GM21737 (cell line): ENCODE results near the gene DLL4.
"Not testable (repeated sequence)": the region's sequence is repeated elsewhere in the genome, so short reads cannot be mapped to it uniquely, and the experiment has no call there.

ENCODE experiments used
- ATAC-seq: cut with Tn5 transposase; IDR thresholded peaks from one replicate; pipeline ENCODE4 v1.9.1; 2021; ENCODE audit warnings: mild to moderate bottlenecking, moderate library complexity; ENCODE audit not compliant: unreplicated experiment

Gene DLL4

GRCh38 chr15:40957581-40958051 is 28.5 kb downstream of the DLL4 start:
- no peak for ATAC-seq

DNA sequence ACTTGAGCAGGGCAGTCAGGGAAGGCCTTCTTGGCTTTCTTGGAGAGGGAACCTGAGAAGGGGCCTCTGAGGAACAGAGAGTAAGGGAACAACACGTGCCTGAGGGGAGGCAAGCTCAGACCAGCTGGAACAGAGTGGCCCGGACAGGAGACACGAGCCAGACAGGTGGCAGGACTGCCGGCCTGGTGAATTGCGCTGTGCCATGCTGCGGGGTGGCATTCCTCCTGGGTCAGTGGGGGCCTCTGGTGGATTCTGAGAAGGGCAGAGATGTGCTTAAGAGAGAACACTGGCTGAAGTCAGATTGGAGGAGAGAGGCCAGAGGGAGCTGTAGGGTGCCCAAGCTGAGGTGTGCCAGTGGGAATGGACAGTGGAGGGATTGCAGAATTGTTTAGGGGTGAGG is 29.0 kb downstream of the DLL4 start:
- no peak for ATAC-seq

DNA sequence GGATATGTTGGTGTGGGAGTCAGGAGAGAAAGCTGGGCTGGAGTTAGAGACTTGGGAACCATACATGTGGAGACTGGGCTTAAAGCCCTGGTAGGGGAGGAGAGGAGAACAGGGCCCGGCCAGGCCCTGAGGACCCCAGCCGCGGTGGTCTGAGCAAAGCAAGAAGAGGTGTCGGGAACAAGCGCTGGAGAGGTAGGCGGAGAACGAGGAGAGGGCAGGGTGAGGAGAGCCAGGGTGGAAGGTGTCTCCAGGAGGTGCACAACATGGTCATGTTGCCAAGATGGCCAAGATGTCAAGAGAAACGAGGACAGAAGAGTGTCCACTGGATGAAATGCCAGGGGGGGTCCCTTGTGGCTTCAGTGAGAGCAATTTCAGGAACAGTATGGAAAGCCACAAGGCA is 29.6 kb downstream of the DLL4 start:
- no peak for ATAC-seq

- no peak for ATAC-seq
These were observed 30.4 kb downstream of the DLL4 start for GRCh38 chr15:40959331-40960141.

GRCh38 chr15:40960151-40960885 is 31.2 kb downstream of the DLL4 start:
- ATAC-seq, result no peak

DNA sequence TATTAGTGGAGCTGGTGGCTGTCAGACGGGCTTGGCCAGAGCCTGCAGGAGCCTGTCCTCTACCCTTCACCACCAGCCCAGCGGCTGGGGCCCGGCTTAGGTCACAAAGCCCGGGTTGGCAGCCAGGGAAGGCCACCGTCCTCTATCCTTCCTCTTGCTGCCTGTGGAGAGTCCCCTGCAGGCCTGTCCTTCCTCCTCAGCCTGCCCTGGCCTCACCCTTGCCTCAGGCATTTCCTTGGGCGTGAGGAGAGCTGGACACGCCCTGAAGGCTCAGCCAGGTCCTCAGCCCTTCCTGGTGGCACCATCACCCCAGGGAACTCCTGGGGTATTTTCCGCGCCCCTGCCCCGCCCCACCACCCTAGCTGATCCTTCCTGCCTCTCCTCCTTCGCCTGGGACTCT is 31.8 kb downstream of the DLL4 start:
- no peak for ATAC-seq

DNA sequence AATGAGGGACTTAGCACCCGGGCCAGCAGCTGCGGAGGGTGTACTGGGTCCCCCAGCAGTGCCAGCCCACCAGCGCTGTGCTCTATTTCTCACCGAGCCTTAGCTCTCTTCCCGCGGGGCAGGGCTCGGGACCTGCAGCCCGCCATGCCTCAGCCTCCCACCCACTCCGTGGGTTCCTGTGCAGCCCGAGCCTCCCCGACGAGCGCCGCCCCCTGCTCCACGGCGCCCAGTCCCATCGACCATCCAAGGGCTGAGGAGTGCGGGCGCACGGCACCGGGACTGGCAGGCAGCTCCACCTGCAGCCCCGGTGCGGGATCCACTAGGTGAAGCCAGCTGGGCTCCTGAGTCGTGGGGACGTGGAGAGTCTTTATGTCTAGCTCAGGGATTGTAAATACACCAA is 32.6 kb downstream of the DLL4 start:
- ATAC-seq, result not testable (repeated sequence)

DNA sequence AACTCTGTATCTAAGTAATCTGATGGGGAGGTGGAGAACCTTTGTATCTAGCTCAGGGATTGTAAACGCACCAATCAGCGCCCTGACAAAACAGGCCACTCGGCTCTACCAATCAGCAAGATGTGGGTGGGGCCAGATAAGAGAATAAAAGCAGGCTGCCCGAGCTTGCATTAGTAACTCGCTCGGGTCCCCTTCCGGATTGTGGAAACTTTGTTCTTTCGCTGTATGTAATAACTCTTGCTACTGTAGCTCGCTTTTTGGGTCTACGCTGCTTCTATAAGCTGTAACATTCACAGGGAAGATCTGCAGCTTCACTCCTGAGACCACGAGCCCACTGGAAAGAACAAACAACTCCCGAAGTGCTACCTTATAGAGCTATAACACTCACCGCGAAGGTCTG is 33.2 kb downstream of the DLL4 start:
- not testable (repeated sequence) for ATAC-seq

- ATAC-seq, result no peak
These were observed 34.1 kb downstream of the DLL4 start for GRCh38 chr15:40963201-40963600.

DNA sequence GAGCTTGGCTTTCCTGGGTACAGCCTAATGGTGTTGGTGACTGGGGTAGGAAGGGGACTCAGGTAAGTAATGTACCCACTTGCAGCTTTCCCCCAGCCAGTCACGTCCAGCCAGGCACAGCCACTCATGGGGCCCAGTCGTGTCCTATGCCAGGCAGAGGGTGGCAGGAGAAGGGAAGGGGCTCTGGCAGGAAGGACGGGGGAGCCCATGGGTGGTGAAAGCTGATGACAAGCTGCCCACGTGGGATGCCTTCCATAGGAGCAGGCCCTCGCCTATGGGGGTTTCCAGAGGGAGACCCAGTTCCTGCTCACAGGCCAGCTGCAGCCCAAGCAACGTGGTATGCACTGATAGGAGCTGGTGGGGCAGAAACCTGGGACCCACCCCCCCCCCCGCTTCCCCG is 34.9 kb downstream of the DLL4 start:
- ATAC-seq, result no peak

DNA sequence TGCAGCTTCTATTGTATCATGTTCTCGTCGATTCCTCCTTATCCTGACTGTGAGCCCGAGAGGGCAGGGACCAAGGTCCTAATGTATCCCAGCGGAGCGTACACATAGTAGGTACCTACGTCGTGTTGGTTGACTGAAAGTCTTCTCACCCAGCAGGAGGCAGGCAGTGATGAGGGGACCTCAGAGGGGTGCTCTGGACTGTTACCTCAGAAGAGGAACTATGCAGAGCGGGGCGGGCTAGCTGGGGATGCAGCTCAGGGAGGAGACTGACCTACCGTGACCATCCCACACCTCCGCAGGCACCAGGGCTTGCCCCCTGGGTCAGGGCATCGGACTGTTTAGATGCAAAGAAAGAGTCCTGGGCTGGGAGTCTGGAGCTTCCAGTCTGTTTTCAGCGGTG is 35.5 kb downstream of the DLL4 start:
- no peak for ATAC-seq

DNA sequence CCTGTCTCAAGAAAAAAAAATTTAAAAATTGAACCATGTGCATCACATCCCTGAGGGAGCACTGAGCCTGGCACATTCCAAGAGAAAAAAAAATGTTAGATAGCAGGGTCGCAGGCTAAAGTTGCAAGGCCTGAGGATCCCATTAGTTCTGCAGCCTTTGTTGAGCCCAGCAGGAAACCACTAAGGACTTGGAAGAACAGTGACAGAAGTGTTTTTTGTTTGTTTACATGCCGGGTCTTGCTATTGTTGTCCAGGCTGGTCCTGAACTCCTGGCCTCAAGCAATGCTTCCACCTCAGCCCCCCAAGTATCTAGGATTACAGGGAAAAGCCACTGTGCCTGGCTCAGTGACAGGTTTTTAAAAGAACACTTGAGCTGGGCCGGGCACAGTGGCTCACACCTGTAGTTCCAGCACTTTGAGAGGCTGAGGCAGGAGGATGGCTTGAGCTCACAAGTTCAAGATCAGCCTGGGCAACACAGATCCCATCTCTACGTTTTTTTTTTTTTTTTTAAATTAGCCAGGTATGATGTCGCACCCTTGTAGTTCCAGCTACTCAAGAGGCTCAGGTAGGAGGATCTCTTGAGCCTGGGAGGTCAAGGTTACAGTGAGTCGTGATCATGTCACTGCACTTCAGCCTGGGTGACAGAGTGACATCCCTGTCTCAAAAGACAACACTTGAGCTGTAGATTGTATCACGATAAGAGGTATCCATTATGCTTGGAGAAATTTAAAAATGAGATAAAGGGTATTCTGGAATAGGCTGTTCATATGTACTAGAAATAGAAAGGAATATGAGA is 39.3 kb downstream of the DLL4 start:
- ATAC-seq, result no peak

DNA sequence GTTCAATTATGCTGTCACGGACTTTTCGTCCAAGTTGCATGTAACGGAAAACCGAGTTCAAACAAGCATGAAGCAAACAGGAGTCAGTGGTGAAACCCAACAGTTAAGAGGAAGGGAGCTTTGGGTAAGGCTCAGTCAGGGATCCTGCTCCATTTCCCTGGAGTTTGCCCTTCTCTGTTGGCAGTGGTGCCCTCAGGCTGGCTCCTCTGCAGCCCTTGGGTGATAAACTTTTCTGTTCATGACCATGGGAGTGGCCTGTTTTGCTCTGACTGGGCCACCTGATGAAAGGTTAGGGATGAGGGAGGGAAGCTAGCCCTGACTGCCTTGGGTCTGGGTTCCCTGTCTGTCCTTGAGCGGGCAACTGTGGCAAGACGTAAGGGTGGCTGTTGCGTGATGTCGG is 40.2 kb downstream of the DLL4 start:
- no peak for ATAC-seq

DNA sequence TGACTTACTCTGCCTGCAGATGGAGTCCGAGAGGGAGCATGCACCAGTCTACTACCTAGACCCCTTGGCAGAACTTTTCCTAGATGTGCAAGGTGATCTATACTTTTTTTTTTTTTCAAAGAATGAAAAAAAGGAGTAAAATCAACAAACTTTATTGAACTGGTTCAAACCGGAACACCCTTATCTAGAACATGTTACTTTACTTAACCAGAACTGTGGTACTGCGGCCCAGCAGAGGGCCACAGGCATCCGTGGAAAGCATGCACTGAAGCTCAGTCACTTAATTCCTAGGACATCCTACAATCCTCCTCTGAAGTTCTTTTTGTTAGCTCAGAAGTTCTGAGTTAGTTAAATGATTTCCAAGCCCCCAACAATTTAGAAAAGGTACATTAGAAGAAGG is 45.7 kb downstream of the DLL4 start:
- ATAC-seq, result no peak

- ATAC-seq, result no peak
These were observed 47.7 kb downstream of the DLL4 start for GRCh38 chr15:40976819-40977218.

DNA sequence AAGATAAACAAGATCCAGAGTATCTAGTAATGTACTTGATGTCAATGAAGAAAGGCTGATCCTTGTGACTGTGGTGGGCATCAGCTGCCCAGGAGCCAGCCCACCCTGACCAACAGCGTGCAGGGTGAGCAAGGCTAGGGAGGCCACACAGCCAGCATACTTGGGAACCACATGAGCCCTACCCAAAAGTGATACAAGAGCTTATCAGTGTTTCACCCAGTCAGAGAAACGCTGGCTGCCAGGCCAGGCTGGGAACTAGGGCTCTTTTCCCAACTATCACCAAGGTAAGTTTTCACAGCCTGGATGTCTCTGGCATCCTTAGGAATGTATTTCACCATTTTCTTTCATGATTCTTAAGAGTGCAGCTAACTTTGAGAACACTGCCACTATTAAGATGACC is 49.0 kb downstream of the DLL4 start:
- ATAC-seq, result no peak

GRCh38 chr15:40978562-40978961 is 49.4 kb downstream of the DLL4 start:
- no peak for ATAC-seq

- ATAC-seq, result no peak
These were observed 52.0 kb downstream of the DLL4 start for GRCh38 chr15:40981186-40981585.

DNA sequence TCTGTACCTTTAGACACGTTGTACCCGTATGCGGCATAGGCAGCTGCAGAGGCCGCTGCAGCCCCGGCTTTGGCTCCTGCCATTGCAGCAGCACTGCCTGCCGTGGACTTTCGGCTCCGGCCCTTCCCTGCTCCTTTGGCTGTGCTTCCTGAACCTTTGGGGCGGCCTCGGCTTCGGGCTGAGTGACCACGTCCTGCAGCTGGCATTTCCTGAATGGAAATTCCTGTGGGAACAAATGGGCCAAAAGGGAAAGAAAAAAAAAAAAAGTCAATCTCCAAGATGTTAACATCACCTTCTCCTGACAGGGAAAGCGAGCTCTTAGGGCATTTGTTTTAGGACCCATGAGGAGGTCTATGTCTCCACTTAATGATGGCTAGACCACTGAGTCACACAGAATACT is 53.7 kb downstream of the DLL4 start:
- ATAC-seq, result no peak

DNA sequence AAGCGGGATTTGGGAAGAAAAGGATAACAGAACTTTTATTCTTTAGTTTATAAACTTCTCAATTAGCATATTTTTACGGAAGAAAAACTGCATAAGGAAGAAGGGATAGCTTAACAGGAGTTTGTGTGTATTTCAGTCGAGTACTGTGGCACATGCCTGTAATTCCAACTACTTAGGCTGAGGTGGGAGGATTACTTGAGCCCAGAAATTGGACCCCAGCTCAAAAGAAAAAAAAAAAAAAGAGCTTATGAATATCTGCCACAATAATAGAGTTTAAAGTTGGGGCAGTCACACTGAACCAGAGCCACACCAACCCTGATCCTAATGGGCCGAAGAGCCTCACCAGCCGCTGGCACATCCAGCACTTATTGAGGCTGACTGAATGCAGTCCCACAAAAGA is 55.3 kb downstream of the DLL4 start:
- no peak for ATAC-seq

DNA sequence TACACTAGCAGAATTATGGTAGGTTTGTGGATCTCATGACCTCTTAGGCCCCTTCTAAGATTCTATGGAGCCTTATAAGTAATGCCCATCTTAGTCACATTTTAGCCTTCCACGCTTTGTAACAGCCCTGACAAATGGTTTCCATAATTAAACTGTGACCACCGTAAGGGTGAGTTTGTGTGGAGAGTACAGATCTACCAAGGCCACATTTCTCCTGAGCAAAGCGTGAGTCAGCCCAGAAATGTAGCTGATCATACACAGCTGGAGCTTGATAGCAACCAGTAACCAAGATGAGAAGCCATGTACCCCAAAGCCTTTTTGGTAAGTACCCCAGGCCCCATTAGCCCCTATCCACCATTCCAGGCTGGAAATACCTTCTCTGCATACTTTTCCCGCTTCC is 55.8 kb downstream of the DLL4 start:
- no peak for ATAC-seq
